ENCODE data around the gene AOX1. TPM values are rescaled to one million over a fixed set of nuclear protein-coding genes. Genes with fewer than 3 reads are reported as not detected.

AOX1 gene
- total RNA-seq, 1 experiment from 2014 or later = 5.1 TPM

DNA sequence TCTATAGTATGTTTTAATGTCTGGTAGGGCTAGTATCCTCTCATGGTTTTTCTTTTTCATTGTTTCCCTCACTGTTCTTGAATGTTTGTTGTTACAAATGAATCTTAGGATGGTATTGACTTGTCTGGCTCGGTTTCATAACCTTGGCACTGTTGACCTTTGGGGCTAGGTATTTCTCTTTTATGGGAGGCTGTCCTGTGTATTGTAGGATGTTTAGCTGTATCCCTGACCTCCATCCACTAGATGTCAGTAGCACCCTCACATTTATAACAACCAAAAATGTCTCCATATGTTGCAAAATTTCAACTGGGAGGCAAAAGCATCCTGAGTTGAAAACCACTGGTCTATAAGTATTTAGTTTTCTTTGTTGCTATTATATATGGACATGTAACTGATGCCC, 7.0 kb upstream of the AOX1 start:
- Histone ChIP-seq H3K27me3 (ENCODE audit: insufficient read depth, low read depth) (no peaks in the 10 kb centered on the region), H3K4me1 (replicated peaks; ENCODE audit: insufficient read depth) (no peaks in the 10 kb centered on the region), H3F3A (ENCODE audit: insufficient read depth, low read depth) (no peaks in the 10 kb centered on the region), H3K4me3 (no peak overlapping the region), H3K27ac (no peak overlapping the region), H3K4me2 (no peak overlapping the region), H4K20me1 (ENCODE audit: insufficient read depth) (no peaks in the 10 kb centered on the region), H3K79me2 (ENCODE audit: low read depth) (no peaks in the 10 kb centered on the region), H3K9me3 (ENCODE audit: insufficient read depth, low read depth) (no peaks in the 10 kb centered on the region), H3K36me3 (ENCODE audit: low read depth) (no peaks in the 10 kb centered on the region), H2AFZ (no peak overlapping the region), H3K9me2 (ENCODE audit: insufficient read depth) (no peaks in the 10 kb centered on the region)
- POLR2A ChIA-PET (ENCODE audit: unreplicated experiment) = no interaction called here
- intact Hi-C loops (cut with micrococcal nuclease; ENCODE audit: unreplicated experiment) = loop anchor here (1.0 to 5.0 kb wide), 4 partner anchors 125 to 606 kb away; partner anchors contain the start of gene BZW1
- no TSS peak for BruUV-seq (replicated peaks)
- peak in 1 of 2 experiments; percentile 6 for DNase-seq
- CTCF ChIA-PET = no interaction called here
- TF ChIP-seq EZH2 (IDR thresholded peaks at IDR 0.05; ENCODE audit: low read depth) = no peak
- TF ChIP-seq, protein P1, sequence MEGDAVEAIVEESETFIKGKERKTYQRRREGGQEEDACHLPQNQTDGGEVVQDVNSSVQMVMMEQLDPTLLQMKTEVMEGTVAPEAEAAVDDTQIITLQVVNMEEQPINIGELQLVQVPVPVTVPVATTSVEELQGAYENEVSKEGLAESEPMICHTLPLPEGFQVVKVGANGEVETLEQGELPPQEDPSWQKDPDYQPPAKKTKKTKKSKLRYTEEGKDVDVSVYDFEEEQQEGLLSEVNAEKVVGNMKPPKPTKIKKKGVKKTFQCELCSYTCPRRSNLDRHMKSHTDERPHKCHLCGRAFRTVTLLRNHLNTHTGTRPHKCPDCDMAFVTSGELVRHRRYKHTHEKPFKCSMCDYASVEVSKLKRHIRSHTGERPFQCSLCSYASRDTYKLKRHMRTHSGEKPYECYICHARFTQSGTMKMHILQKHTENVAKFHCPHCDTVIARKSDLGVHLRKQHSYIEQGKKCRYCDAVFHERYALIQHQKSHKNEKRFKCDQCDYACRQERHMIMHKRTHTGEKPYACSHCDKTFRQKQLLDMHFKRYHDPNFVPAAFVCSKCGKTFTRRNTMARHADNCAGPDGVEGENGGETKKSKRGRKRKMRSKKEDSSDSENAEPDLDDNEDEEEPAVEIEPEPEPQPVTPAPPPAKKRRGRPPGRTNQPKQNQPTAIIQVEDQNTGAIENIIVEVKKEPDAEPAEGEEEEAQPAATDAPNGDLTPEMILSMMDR (conservative IDR thresholded peaks at IDR 0.05) = peak; percentile 76

GRCh38 chr2:200584639-200585038, 1.2 kb upstream of the AOX1 start:
- Histone ChIP-seq H3F3A (ENCODE audit: insufficient read depth, low read depth) (no peaks in the 10 kb centered on the region), H3K4me3 (no peak overlapping the region), H2AFZ (no peak overlapping the region), H3K9me2 (ENCODE audit: insufficient read depth) (no peaks in the 10 kb centered on the region), H3K4me2 (no peak overlapping the region), H3K27me3 (ENCODE audit: insufficient read depth, low read depth) (no peaks in the 10 kb centered on the region), H3K27ac (no peak overlapping the region), H3K4me1 (replicated peaks; ENCODE audit: insufficient read depth) (no peaks in the 10 kb centered on the region), H3K79me2 (ENCODE audit: low read depth) (no peaks in the 10 kb centered on the region), H3K36me3 (ENCODE audit: low read depth) (no peaks in the 10 kb centered on the region), H3K9me3 (ENCODE audit: insufficient read depth, low read depth) (no peaks in the 10 kb centered on the region), H4K20me1 (ENCODE audit: insufficient read depth) (no peaks in the 10 kb centered on the region)
- TF ChIP-seq EZH2 (IDR thresholded peaks at IDR 0.05; ENCODE audit: low read depth) = no peak
- TF ChIP-seq, protein P1 (conservative IDR thresholded peaks at IDR 0.05) = no peak
- no TSS peak for BruUV-seq (replicated peaks)
- POLR2A ChIA-PET (ENCODE audit: unreplicated experiment) = no interaction called here
- intact Hi-C loops (cut with micrococcal nuclease; ENCODE audit: unreplicated experiment) = no loop called here
- DNase-seq = no peak
- CTCF ChIA-PET = no interaction called here

DNA sequence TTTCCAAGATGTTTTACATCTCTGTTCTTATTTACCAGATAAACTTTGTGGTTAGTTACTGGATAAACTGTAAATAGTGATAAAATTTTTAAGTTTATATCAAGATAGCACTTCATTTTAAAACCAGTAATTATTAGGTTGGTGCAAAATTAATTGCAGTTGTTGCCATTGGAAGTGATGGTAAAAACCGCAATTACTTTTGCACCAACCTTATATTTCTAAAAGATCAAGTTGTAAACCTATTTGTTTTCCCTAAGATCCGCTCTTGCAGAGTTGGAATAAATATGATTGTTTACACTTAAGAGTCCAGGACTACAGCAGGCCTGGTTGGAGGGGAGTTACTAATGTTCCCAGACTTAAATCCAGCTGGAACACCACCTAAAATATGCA, 479 bp upstream of the AOX1 start:
- Histone ChIP-seq H4K20me1 (ENCODE audit: insufficient read depth) (no peaks in the 10 kb centered on the region), H3K9me3 (ENCODE audit: insufficient read depth, low read depth) (no peaks in the 10 kb centered on the region), H2AFZ (no peak overlapping the region), H3K4me2 (no peak overlapping the region), H3K27ac (no peak overlapping the region), H3K4me3 (no peak overlapping the region), H3K4me1 (replicated peaks; ENCODE audit: insufficient read depth) (no peaks in the 10 kb centered on the region), H3K79me2 (ENCODE audit: low read depth) (no peaks in the 10 kb centered on the region), H3K9me2 (ENCODE audit: insufficient read depth) (no peaks in the 10 kb centered on the region), H3F3A (ENCODE audit: insufficient read depth, low read depth) (no peaks in the 10 kb centered on the region), H3K27me3 (ENCODE audit: insufficient read depth, low read depth) (no peaks in the 10 kb centered on the region), H3K36me3 (ENCODE audit: low read depth) (no peaks in the 10 kb centered on the region)
- intact Hi-C loops (cut with micrococcal nuclease; ENCODE audit: unreplicated experiment) = no loop called here
- no peak for DNase-seq
- BruUV-seq (replicated peaks) = no TSS peak
- CTCF ChIA-PET = no interaction called here
- POLR2A ChIA-PET (ENCODE audit: unreplicated experiment) = no interaction called here
- TF ChIP-seq EZH2 (IDR thresholded peaks at IDR 0.05; ENCODE audit: low read depth) = no peak
- TF ChIP-seq, protein P1 (conservative IDR thresholded peaks at IDR 0.05) = no peak

Measured in PC-9 (cell line).